SH-SY5Y (cell line): Measurements from ENCODE around the gene HAT1.

ENCODE experiments used
- GATA2 ChIP-seq: IDR thresholded peaks from 2 replicates; pipeline ENCODE4 v1.6.1; 2011; ENCODE audit warnings: mild to moderate bottlenecking, low read depth, low read length
- GATA3 ChIP-seq: IDR thresholded peaks from 2 replicates; pipeline ENCODE4 v1.6.1; 2011; ENCODE audit warnings: low read depth, mild to moderate bottlenecking, low read length, moderate library complexity

DNA sequence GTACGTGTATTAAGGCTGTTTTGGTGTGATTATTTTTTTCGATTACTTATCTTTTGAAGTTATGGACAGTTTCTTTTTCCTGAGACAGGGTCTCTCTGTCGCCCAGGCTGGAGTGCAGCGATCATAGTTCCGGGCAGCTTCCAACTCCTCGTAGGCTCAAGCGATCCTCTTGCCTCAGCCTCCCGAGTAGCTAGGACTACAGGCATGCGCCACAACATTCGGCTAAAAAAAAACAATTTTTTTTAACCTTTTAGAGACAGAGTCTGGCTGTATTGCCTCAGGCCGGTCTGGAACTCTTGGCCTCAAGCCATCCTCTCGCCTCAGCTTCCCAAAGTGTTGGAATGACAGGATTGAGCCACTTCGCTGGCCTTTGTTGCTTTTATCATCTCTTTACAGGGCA is 945 bp downstream of the HAT1 start:
- TF ChIP-seq GATA2: no peak
- TF ChIP-seq GATA3: no peak
